ENCODE data around the gene NRL.

- TF ChIP-seq CTCF (conservative IDR thresholded peaks at IDR 0.05; ENCODE audit: low read length) (no peak), EZH2phosphoT487 (IDR thresholded peaks at IDR 0.05; ENCODE audit: borderline replicate concordance) (no peak)
These were observed 4.2 kb downstream of the NRL start for GRCh38 chr14:24110523-24110922.
